Neural cell (in vitro differentiated cells): ENCODE results near the gene ZYG11A. TPM values are rescaled to one million over a fixed set of nuclear protein-coding genes. Genes with fewer than 3 reads are reported as not detected.

Experiments
- H2AFZ ChIP-seq: fragments of 200-600, 300-800 bp; sonication (generic), shearing (Covaris generic); 2 replicates; pipeline ENCODE4 v1.6.0; 2014; ENCODE audit warnings: low read depth, mild to moderate bottlenecking, antibody characterized with exemption, low read length, moderate library complexity
- H3F3A ChIP-seq: fragments of 200-600 bp; shearing (Covaris generic); 2 replicates; pipeline ENCODE4 v1.6.1; 2016; ENCODE audit warnings: mild to moderate bottlenecking, moderate library complexity, mixed read lengths, antibody characterized with exemption, low read length; ENCODE audit not compliant: insufficient read depth, poor library complexity, severe bottlenecking
- H3K27ac ChIP-seq: fragments of 200-600, 300-800 bp; sonication (generic), shearing (Covaris generic); 2 replicates; pipeline ENCODE4 v1.5.1; 2014; ENCODE audit warnings: mild to moderate bottlenecking, low read length, moderate library complexity
- H3K27me3 ChIP-seq: fragments of 300-800, 200-600 bp; sonication (generic), shearing (Covaris generic); 2 replicates; pipeline ENCODE4 v1.6.0; 2014; ENCODE audit warnings: mild to moderate bottlenecking, low read depth, low read length, moderate library complexity; ENCODE audit not compliant: insufficient read depth
- H3K36me3 ChIP-seq: fragments of 300-800, 200-600 bp; sonication (generic), shearing (Covaris generic); 2 replicates; pipeline ENCODE4 v1.5.1; 2014; ENCODE audit warnings: mild to moderate bottlenecking, antibody characterized with exemption, low read length, moderate library complexity; ENCODE audit not compliant: insufficient read depth
- H3K4me2 ChIP-seq: fragments of 300-800, 200-600 bp; sonication (generic), shearing (Covaris generic); 2 replicates; pipeline ENCODE4 v1.6.0; 2014; ENCODE audit warnings: mild to moderate bottlenecking, low read length
- H3K4me3 ChIP-seq: fragments of 300-800, 200-600 bp; sonication (generic), shearing (Covaris generic); 2 replicates; pipeline ENCODE4 v1.5.1; 2014; ENCODE audit warnings: mild to moderate bottlenecking, low read length, moderate library complexity
- H3K79me2 ChIP-seq: fragments of 200-600 bp; shearing (Covaris generic); replicated peaks from 2 replicates; pipeline ENCODE4 v1.6.0; 2014; ENCODE audit warnings: mild to moderate bottlenecking, low read length, moderate library complexity; ENCODE audit not compliant: insufficient read depth
- H3K9ac ChIP-seq: fragments of 300-800, 200-600 bp; sonication (generic), shearing (Covaris generic); 2 replicates; pipeline ENCODE4 v1.6.1; 2016; ENCODE audit warnings: mild to moderate bottlenecking, low read length, mixed read lengths
- H3K9me2 ChIP-seq: fragments of 200-600 bp; shearing (Covaris generic); 2 replicates; pipeline ENCODE4 v1.6.1; 2016; ENCODE audit warnings: mild to moderate bottlenecking, low read length, mixed read lengths; ENCODE audit not compliant: insufficient read depth
- H3K9me3 ChIP-seq: fragments of 200-600, 300-800 bp; sonication (generic), shearing (Covaris generic); 2 replicates; pipeline ENCODE4 v1.6.1; 2016; ENCODE audit warnings: mild to moderate bottlenecking, mixed run types, low read length, moderate library complexity, mixed read lengths
- H4K20me1 ChIP-seq: fragments of 200-600 bp; shearing (Covaris generic); 2 replicates; pipeline ENCODE4 v1.6.1; 2016; ENCODE audit warnings: mild to moderate bottlenecking, mixed run types; ENCODE audit not compliant: insufficient read depth
- CTCF ChIP-seq: fragments of 450-650 bp; IDR thresholded peaks from 2 replicates; pipeline ENCODE4 v1.5.1; 2014; ENCODE audit warnings: antibody characterized with exemption, mild to moderate bottlenecking, moderate library complexity; ENCODE audit not compliant: poor library complexity, severe bottlenecking
- EP300 ChIP-seq: fragments of 450-650 bp; conservative IDR thresholded peaks from 2 replicates; pipeline ENCODE4 v1.6.1; 2014; ENCODE audit warnings: antibody characterized with exemption, mild to moderate bottlenecking, moderate library complexity; ENCODE audit not compliant: poor library complexity, severe bottlenecking
- EZH2 ChIP-seq: fragments of 200-600, 300-800 bp; shearing (Covaris generic), sonication (generic); IDR thresholded peaks from 2 replicates; pipeline ENCODE4 v1.6.1; 2014; ENCODE audit warnings: antibody characterized with exemption, low read length, borderline replicate concordance, mild to moderate bottlenecking; ENCODE audit not compliant: insufficient read depth, poor library complexity, severe bottlenecking
- MXI1 ChIP-seq: fragments of 450-650 bp; conservative IDR thresholded peaks from 2 replicates; pipeline ENCODE4 v1.6.1; 2014; ENCODE audit warnings: antibody characterized with exemption, mild to moderate bottlenecking; ENCODE audit not compliant: poor library complexity, severe bottlenecking
- POLR2AphosphoS5 ChIP-seq: IDR thresholded peaks from 2 replicates; pipeline ENCODE4 v1.6.1; 2012
- RAD21 ChIP-seq: fragments of 450-650 bp; conservative IDR thresholded peaks from 2 replicates; pipeline ENCODE4 v1.6.1; 2014; ENCODE audit warnings: antibody characterized with exemption, mild to moderate bottlenecking, moderate library complexity
- REST ChIP-seq: IDR thresholded peaks from 2 replicates; pipeline ENCODE4 v1.6.1; 2012; ENCODE audit warnings: borderline replicate concordance
- SMC3 ChIP-seq: fragments of 450-650 bp; conservative IDR thresholded peaks from 2 replicates; pipeline ENCODE4 v1.6.1; 2014; ENCODE audit warnings: antibody characterized with exemption, mild to moderate bottlenecking, moderate library complexity; ENCODE audit not compliant: poor library complexity
- TAF1 ChIP-seq: IDR thresholded peaks from 2 replicates; pipeline ENCODE4 v1.6.1; 2012; ENCODE audit warnings: low read depth
- polyA plus RNA-seq: library from polyadenylated mRNA; depleted of rRNA; stranded (reverse); fragments of >200 nt; gene quantifications from 2 replicates; pipeline ENCODE4 v1.2.3, GENCODE V29; 2014

ZYG11A gene
- polyA plus RNA-seq, 1 donor from 2014 or later, result 0.40 TPM

GRCh38 chr1:52911541-52911940 lies 69.0 kb downstream of the ZYG11A start:
- no peaks in the 10 kb centered on the region for H4K20me1 ChIP-seq
- no peaks in the 10 kb centered on the region for H3K79me2 ChIP-seq
- H2AFZ ChIP-seq, result no peak overlapping the region
- H3K4me3 ChIP-seq, result no peak overlapping the region
- H3K9me2 ChIP-seq, result no peaks in the 10 kb centered on the region
- H3K36me3 ChIP-seq, result no peaks in the 10 kb centered on the region
- no peaks in the 10 kb centered on the region for H3K27me3 ChIP-seq
- no peak overlapping the region for H3K4me2 ChIP-seq
- no peak overlapping the region for H3K27ac ChIP-seq
- H3K9me3 ChIP-seq, result no peaks in the 10 kb centered on the region
- H3F3A ChIP-seq, result no peaks in the 10 kb centered on the region
- no peak overlapping the region for H3K9ac ChIP-seq
- TF ChIP-seq SMC3 (no peak), POLR2AphosphoS5 (no peak), REST (no peak), CTCF (no peak), TAF1 (no peak), EP300 (no peak), MXI1 (no peak), RAD21 (no peak), EZH2 (no peak)

- Histone ChIP-seq H2AFZ (no peak overlapping the region), H3K9ac (no peak overlapping the region), H3K4me3 (no peak overlapping the region), H3K4me2 (no peak overlapping the region), H3K9me3 (no peaks in the 10 kb centered on the region), H3K9me2 (no peaks in the 10 kb centered on the region), H3K79me2 (no peaks in the 10 kb centered on the region), H3K27ac (no peak overlapping the region), H3F3A (no peaks in the 10 kb centered on the region), H3K27me3 (no peaks in the 10 kb centered on the region), H4K20me1 (no peaks in the 10 kb centered on the region), H3K36me3 (no peaks in the 10 kb centered on the region)
- TF ChIP-seq EP300, result no peak
- no peak for TF ChIP-seq SMC3
- no peak for TF ChIP-seq REST
- TF ChIP-seq RAD21, result no peak
- TF ChIP-seq TAF1, result no peak
- no peak for TF ChIP-seq POLR2AphosphoS5
- no peak for TF ChIP-seq MXI1
- no peak for TF ChIP-seq EZH2
- no peak for TF ChIP-seq CTCF
Measured at GRCh38 chr1:52913014-52913413, 70.5 kb downstream of the ZYG11A start.
